ENCODE data around the gene TMEM242.
A peak's percentile ranks its signal among the peaks of the same experiment; 100 is the strongest.

TMEM242 gene

DNA sequence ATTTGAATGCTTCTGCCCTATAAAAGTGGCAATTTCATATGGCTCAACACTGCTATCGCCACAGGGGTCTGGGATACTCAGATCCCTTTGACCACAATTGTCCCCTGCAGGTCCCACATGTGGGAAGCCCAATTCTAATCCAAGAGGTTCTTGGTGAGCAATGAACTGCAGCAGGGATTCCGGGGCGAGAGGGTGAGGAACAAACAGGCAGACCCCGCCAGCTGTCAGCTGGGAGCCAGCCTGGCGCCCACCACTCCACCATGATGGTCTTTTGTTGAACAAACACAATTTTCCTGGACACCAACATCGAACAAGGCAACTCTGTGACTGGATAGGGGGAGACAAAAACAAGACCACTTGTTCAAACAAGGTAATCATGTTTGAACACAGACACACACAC is 80.5 kb downstream of the TMEM242 start:
- no peaks in the 10 kb centered on the region for H3K27me3 ChIP-seq (ENCODE audit: insufficient read depth, low read length, poor library complexity)
- H3K36me3 ChIP-seq (ENCODE audit: control insufficient read depth, insufficient read depth, low read length), result no peaks in the 10 kb centered on the region
- no peak overlapping the region for H2BK120ac ChIP-seq (ENCODE audit: low read depth, low read length)
- H2AK5ac ChIP-seq (ENCODE audit: low read length), result no peak overlapping the region
- H3K4ac ChIP-seq (ENCODE audit: low read depth, low read length), result no peak overlapping the region
- no peak overlapping the region for H3K4me3 ChIP-seq (ENCODE audit: low read length)
- H2BK5ac ChIP-seq (ENCODE audit: low read length), result no peak overlapping the region
- no peak overlapping the region for H3K18ac ChIP-seq (ENCODE audit: low read length)
- no peak overlapping the region for H3K56ac ChIP-seq (ENCODE audit: low read length)
- no peak overlapping the region for H3K23ac ChIP-seq (ENCODE audit: low read length)
- H3K79me2 ChIP-seq (ENCODE audit: control insufficient read depth, insufficient read depth, low read length), result no peaks in the 10 kb centered on the region
- no peak overlapping the region for H4K8ac ChIP-seq (ENCODE audit: low read depth, low read length)
- no peaks in the 10 kb centered on the region for H3K4me1 ChIP-seq (ENCODE audit: control insufficient read depth, low read depth, low read length)
- no peak overlapping the region for H2BK15ac ChIP-seq (replicated peaks; ENCODE audit: low read depth)
- no peak for DNase-seq
- H3K4me2 ChIP-seq (ENCODE audit: low read length), result no peak overlapping the region
- no peaks in the 10 kb centered on the region for H3K79me1 ChIP-seq (ENCODE audit: low read length)
- no peak overlapping the region for H3K9ac ChIP-seq (ENCODE audit: low read length)
- H3K27ac ChIP-seq (ENCODE audit: low read depth, low read length), result no peak overlapping the region
- no peak overlapping the region for H4K5ac ChIP-seq (ENCODE audit: low read length)
- WGBS (ENCODE audit: extremely low coverage, insufficient coverage, low lambda C conversion rate), result no CpG with 5 or more reads among the region's 6 CpGs

DNA sequence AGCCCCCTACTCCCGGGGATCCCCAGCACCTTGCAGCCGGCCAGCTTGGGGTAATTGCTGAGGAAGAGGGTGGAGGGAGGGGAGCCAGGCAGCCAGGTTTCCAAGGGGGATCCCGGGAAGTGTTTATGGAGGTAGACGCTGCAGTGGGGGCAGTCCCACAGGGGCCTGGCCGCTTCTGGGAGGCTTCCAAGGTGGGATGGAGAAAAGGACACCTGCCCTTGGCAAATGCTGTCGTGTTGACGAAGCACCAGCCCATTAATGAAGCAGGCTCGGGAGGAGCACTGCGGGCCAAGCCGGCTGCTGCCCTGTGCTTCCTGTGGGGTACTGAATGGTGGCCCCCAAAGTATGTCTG is 82.4 kb downstream of the TMEM242 start:
- Histone ChIP-seq H2AK5ac (ENCODE audit: low read length) (no peak overlapping the region), H4K8ac (ENCODE audit: low read depth, low read length) (no peak overlapping the region), H3K9ac (ENCODE audit: low read length) (no peak overlapping the region), H2BK5ac (ENCODE audit: low read length) (no peak overlapping the region), H3K4me3 (ENCODE audit: low read length) (no peak overlapping the region), H3K4me1 (ENCODE audit: control insufficient read depth, low read depth, low read length) (no peaks in the 10 kb centered on the region), H3K18ac (ENCODE audit: low read length) (no peak overlapping the region), H2BK120ac (ENCODE audit: low read depth, low read length) (no peak overlapping the region), H3K56ac (ENCODE audit: low read length) (no peak overlapping the region), H3K27me3 (ENCODE audit: insufficient read depth, low read length, poor library complexity) (peaks cover 10% of the 10 kb centered on the region), H2BK15ac (replicated peaks; ENCODE audit: low read depth) (no peak overlapping the region), H3K4me2 (ENCODE audit: low read length) (no peak overlapping the region), H3K79me2 (ENCODE audit: control insufficient read depth, insufficient read depth, low read length) (no peaks in the 10 kb centered on the region), H3K4ac (ENCODE audit: low read depth, low read length) (no peak overlapping the region), H4K5ac (ENCODE audit: low read length) (no peak overlapping the region), H3K36me3 (ENCODE audit: control insufficient read depth, insufficient read depth, low read length) (no peaks in the 10 kb centered on the region), H3K23ac (ENCODE audit: low read length) (no peak overlapping the region), H3K27ac (ENCODE audit: low read depth, low read length) (no peak overlapping the region), H3K79me1 (ENCODE audit: low read length) (no peaks in the 10 kb centered on the region)
- no CpG with 5 or more reads among the region's 10 CpGs for WGBS (ENCODE audit: extremely low coverage, insufficient coverage, low lambda C conversion rate)
- no peak for DNase-seq

DNA sequence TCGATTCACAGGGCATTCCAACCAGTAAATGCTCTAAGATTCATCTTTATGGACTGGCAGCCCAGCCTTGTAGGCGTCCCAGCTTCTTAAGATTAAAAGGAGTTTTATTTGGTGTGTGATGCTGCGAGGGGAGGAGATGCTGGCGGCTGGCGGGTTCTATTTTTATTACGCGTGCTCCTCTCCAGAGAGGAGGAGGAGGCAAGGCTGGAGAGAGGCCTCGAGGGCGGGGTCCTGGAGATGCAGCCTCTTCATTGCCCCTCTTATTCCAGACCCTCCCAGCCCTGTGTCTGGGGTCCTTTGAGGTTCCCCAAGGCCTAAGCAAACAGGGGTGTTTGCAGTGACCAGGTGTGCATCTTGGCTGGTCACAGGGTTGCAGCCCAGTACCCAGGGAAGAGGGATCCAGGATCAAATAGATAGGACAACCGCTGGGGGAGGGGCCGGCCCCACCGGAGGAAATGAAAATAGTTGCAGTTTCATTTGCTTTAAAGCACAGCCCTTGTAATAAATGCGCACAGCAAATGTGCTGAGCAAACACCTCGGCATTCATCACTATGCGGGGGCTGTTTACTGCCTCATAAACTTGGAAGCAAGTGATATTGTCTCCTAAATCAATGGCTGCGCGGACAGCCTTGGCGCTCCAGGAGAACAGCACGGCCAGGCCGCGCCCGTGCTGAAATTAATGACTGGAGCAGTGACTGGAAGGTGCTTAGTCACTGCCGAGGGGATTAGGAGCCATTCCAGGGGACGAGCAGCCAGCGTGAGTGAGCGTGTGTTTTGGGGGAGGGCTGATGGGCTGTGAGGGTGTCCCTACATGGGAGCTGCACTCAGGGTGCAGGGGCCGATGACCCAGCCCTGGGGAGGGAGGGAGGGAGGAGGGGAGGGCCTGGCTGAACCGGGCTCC is 83.0 kb downstream of the TMEM242 start:
- Histone ChIP-seq H3K18ac (ENCODE audit: low read length) (no peak overlapping the region), H2BK15ac (replicated peaks; ENCODE audit: low read depth) (no peak overlapping the region), H3K36me3 (ENCODE audit: control insufficient read depth, insufficient read depth, low read length) (no peaks in the 10 kb centered on the region), H2BK120ac (ENCODE audit: low read depth, low read length) (no peak overlapping the region), H4K8ac (ENCODE audit: low read depth, low read length) (no peak overlapping the region), H3K9ac (ENCODE audit: low read length) (no peak overlapping the region), H3K4me1 (ENCODE audit: control insufficient read depth, low read depth, low read length) (no peaks in the 10 kb centered on the region), H3K56ac (ENCODE audit: low read length) (peak overlapping the region; percentile 54), H3K23ac (ENCODE audit: low read length) (no peak overlapping the region), H3K27me3 (ENCODE audit: insufficient read depth, low read length, poor library complexity) (peaks cover 13% of the 10 kb centered on the region), H3K4ac (ENCODE audit: low read depth, low read length) (no peak overlapping the region), H3K4me3 (ENCODE audit: low read length) (no peak overlapping the region), H3K79me2 (ENCODE audit: control insufficient read depth, insufficient read depth, low read length) (no peaks in the 10 kb centered on the region), H2AK5ac (ENCODE audit: low read length) (no peak overlapping the region), H2BK5ac (ENCODE audit: low read length) (no peak overlapping the region), H4K5ac (ENCODE audit: low read length) (no peak overlapping the region), H3K79me1 (ENCODE audit: low read length) (no peaks in the 10 kb centered on the region), H3K27ac (ENCODE audit: low read depth, low read length) (no peak overlapping the region), H3K4me2 (ENCODE audit: low read length) (no peak overlapping the region)
- no peak for DNase-seq
- no CpG with 5 or more reads among the region's 28 CpGs for WGBS (ENCODE audit: extremely low coverage, insufficient coverage, low lambda C conversion rate)

DNA sequence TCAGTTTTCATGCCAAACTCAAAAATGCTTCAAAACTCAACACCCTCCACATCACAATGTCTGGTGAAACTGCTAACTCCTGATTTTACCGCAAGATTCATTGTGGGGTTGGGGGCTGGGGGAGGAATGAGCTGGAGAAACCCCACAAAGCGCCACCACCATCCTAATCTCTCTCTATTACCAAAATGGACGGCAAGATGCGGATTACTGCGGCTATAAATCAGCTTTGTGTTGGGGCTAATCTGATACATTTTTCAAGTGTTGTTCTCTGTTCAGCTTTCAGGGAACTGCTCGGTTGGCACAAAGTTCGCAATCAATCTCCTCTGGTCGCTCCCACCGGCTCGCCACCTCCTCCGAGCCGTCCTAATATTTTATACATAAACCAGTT is 83.7 kb downstream of the TMEM242 start:
- no CpG with 5 or more reads among the region's 12 CpGs for WGBS (ENCODE audit: extremely low coverage, insufficient coverage, low lambda C conversion rate)
- peaks cover 15% of the 10 kb centered on the region for H3K27me3 ChIP-seq (ENCODE audit: insufficient read depth, low read length, poor library complexity)
- no peak overlapping the region for H3K27ac ChIP-seq (ENCODE audit: low read depth, low read length)
- no peak overlapping the region for H4K8ac ChIP-seq (ENCODE audit: low read depth, low read length)
- H3K4me2 ChIP-seq (ENCODE audit: low read length), result no peak overlapping the region
- no peak overlapping the region for H3K56ac ChIP-seq (ENCODE audit: low read length)
- H3K4me3 ChIP-seq (ENCODE audit: low read length), result no peak overlapping the region
- H2BK15ac ChIP-seq (replicated peaks; ENCODE audit: low read depth), result no peak overlapping the region
- DNase-seq, result no peak
- H3K18ac ChIP-seq (ENCODE audit: low read length), result no peak overlapping the region
- no peaks in the 10 kb centered on the region for H3K36me3 ChIP-seq (ENCODE audit: control insufficient read depth, insufficient read depth, low read length)
- no peak overlapping the region for H3K9ac ChIP-seq (ENCODE audit: low read length)
- no peak overlapping the region for H2BK5ac ChIP-seq (ENCODE audit: low read length)
- H4K5ac ChIP-seq (ENCODE audit: low read length), result no peak overlapping the region
- H3K23ac ChIP-seq (ENCODE audit: low read length), result no peak overlapping the region
- no peaks in the 10 kb centered on the region for H3K4me1 ChIP-seq (ENCODE audit: control insufficient read depth, low read depth, low read length)
- H3K79me1 ChIP-seq (ENCODE audit: low read length), result no peaks in the 10 kb centered on the region
- no peak overlapping the region for H2AK5ac ChIP-seq (ENCODE audit: low read length)
- no peaks in the 10 kb centered on the region for H3K79me2 ChIP-seq (ENCODE audit: control insufficient read depth, insufficient read depth, low read length)
- H3K4ac ChIP-seq (ENCODE audit: low read depth, low read length), result no peak overlapping the region
- no peak overlapping the region for H2BK120ac ChIP-seq (ENCODE audit: low read depth, low read length)
